Duodenal mucosa (tissue), 2 donors: ENCODE measurements around the gene HADHA.

ENCODE experiments used
- H3K27ac ChIP-seq: one replicate; pipeline ENCODE4 v1.7.0; 2013; ENCODE audit warnings: low read depth, low read length
- H3K27me3 ChIP-seq, 2 donors: one replicate each; pipeline ENCODE4 v1.7.0; 2013; ENCODE audit warnings: low read length in 2 of 2, control low read depth in 1 of 2; ENCODE audit not compliant: insufficient read depth in 2 of 2, control insufficient read depth in 1 of 2
- H3K36me3 ChIP-seq, 2 donors: one replicate each; pipeline ENCODE4 v1.7.0; 2013; ENCODE audit warnings: low read length in 2 of 2, control low read depth in 1 of 2; ENCODE audit not compliant: insufficient read depth in 2 of 2, control insufficient read depth in 1 of 2
- H3K4me1 ChIP-seq, 2 donors: one replicate each; pipeline ENCODE4 v1.7.0; 2013; ENCODE audit warnings: low read length in 2 of 2, control low read depth in 1 of 2; ENCODE audit not compliant: insufficient read depth in 2 of 2, control insufficient read depth in 1 of 2
- H3K4me3 ChIP-seq, 2 donors: one replicate each; pipeline ENCODE4 v1.7.0; 2013; ENCODE audit warnings: low read length in 2 of 2, low read depth in 1 of 2
- H3K9ac ChIP-seq, 2 donors: one replicate each; pipeline ENCODE4 v1.7.0; 2013; ENCODE audit warnings: low read length in 2 of 2, low read depth in 1 of 2
- H3K9me3 ChIP-seq, 2 donors: one replicate each; pipeline ENCODE4 v1.7.0; 2013; ENCODE audit warnings: low read length in 2 of 2, control low read depth in 1 of 2; ENCODE audit not compliant: control insufficient read depth in 1 of 2

Gene HADHA

DNA sequence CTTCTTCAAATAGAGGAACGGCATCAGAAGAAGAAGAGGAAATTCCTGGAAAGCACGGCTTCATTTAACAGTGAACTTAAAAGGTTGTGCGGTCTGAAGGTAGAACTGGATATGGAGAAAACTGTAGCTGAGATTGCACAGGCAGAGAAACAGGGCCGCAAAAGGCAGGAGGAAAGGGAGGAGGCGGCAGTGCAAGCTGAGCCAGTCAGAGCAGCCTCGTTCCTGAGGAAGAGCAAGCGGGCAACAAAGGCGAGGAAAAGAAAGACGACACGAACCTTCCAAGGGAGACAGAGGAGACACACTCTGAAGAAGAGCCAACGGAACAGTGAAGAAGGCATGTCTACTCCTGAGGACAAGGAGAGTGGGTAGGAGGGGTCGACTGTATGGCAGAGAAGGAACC lies 94.2 kb downstream of the HADHA start:
- Histone ChIP-seq H3K27ac (no peak overlapping the region), H3K9me3 (peaks cover 0 to 4% of the 10 kb centered on the region in 2 donors), H3K27me3 (peaks cover 0 to 7% of the 10 kb centered on the region in 2 donors), H3K4me3 (no peak overlapping the region), H3K4me1 (no peaks in the 10 kb centered on the region), H3K36me3 (no peaks in the 10 kb centered on the region), H3K9ac (no peak overlapping the region)

GRCh38 chr2:26148501-26148900 lies 95.9 kb downstream of the HADHA start:
- H3K27ac ChIP-seq = no peak overlapping the region

GRCh38 chr2:26144953-26145680 lies 99.3 kb downstream of the HADHA start:
- no peaks in the 10 kb centered on the region for H3K9me3 ChIP-seq
- no peak overlapping the region for H3K9ac ChIP-seq
- H3K4me1 ChIP-seq = peaks cover 7 to 12% of the 10 kb centered on the region in 2 donors
- H3K4me3 ChIP-seq = peak overlapping the region in 1 of 2 donors; percentile 31
- H3K27ac ChIP-seq = no peak overlapping the region
- H3K27me3 ChIP-seq = peaks cover 0 to 7% of the 10 kb centered on the region in 2 donors
- no peaks in the 10 kb centered on the region for H3K36me3 ChIP-seq

More at GRCh38 chr2:26148501-26148900, 95.9 kb downstream of the HADHA start:
- Histone ChIP-seq H3K4me1 (peaks cover 7 to 8% of the 10 kb centered on the region in 2 donors), H3K27me3 (peaks cover 0 to 7% of the 10 kb centered on the region in 2 donors), H3K36me3 (no peaks in the 10 kb centered on the region), H3K9ac (no peak overlapping the region), H3K4me3 (no peak overlapping the region), H3K9me3 (no peaks in the 10 kb centered on the region)

DNA sequence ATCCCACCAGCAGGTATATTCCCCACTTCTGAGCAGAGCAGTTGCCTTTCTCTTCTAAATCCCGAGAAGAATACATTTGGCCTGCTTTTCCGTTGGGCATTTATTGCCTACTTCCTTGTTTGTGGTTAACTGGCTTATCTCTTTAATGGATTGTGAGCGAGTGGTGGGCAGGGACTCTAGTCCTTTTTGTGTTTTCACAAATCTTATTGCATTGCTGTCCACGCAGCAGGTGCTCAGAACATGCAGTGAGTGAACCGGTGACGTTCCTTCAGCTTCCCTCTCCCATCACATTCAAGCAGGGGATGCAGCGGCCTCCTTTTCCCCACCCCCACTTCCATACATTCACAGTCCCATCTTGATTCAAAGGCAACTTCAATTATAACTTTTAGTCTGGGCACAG lies 100.4 kb downstream of the HADHA start:
- H3K4me3 ChIP-seq = no peak overlapping the region
- no peak overlapping the region for H3K27ac ChIP-seq
- peaks cover 0 to 4% of the 10 kb centered on the region in 2 donors for H3K27me3 ChIP-seq
- H3K9me3 ChIP-seq = no peaks in the 10 kb centered on the region
- H3K36me3 ChIP-seq = no peaks in the 10 kb centered on the region
- no peak overlapping the region for H3K9ac ChIP-seq
- peaks cover 10 to 12% of the 10 kb centered on the region in 2 donors for H3K4me1 ChIP-seq

- Histone ChIP-seq H3K36me3 (peaks cover 0 to 9% of the 10 kb centered on the region in 2 donors), H3K9me3 (no peaks in the 10 kb centered on the region), H3K27me3 (no peaks in the 10 kb centered on the region), H3K4me3 (no peak overlapping the region), H3K4me1 (peaks cover 11 to 12% of the 10 kb centered on the region in 2 donors), H3K27ac (no peak overlapping the region), H3K9ac (no peak overlapping the region)
Observed at GRCh38 chr2:26141145-26141769, 103.2 kb downstream of the HADHA start.
